ENCODE results near the gene TIE1. TPM values are rescaled to one million over a fixed set of nuclear protein-coding genes. Genes with fewer than 3 reads are reported as not detected.

Gene TIE1
- total and polyA plus RNA-seq, 9 of the 15 experiments (the other 6 are each of a cell fraction or from before 2014, with no cell fraction given), result 0.07 to 0.49 (median 0.14) TPM; not detected in 4

- BruUV-seq (replicated peaks), result no TSS peak
- TF ChIP-seq CEBPB (tag; IDR thresholded peaks at IDR 0.05) (no peak), ZNF583 (CRISPR knock-in tag; IDR thresholded peaks at IDR 0.05) (no peak), ZNF224 (CRISPR knock-in tag; IDR thresholded peaks at IDR 0.05) (no peak), ZNF184 (CRISPR knock-in tag; IDR thresholded peaks at IDR 0.05) (no peak), TGIF2 (CRISPR knock-in tag; IDR thresholded peaks at IDR 0.05) (no peak), SAFB2 (IDR thresholded peaks at IDR 0.05; ENCODE audit: borderline replicate concordance, low read depth, low read length, severe bottlenecking) (no peak), SAFB (IDR thresholded peaks at IDR 0.05; ENCODE audit: borderline replicate concordance, low read depth, low read length) (no peak), ZNF707 (CRISPR knock-in tag; conservative IDR thresholded peaks at IDR 0.05) (no peak), ZBTB1 (CRISPR knock-in tag; IDR thresholded peaks at IDR 0.05; ENCODE audit: borderline replicate concordance, low read depth) (no peak)
- TF ChIP-seq, protein P1, sequence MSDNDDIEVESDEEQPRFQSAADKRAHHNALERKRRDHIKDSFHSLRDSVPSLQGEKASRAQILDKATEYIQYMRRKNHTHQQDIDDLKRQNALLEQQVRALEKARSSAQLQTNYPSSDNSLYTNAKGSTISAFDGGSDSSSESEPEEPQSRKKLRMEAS (CRISPR knock-in tag; IDR thresholded peaks at IDR 0.05), result no peak
- TF ChIP-seq, protein P2, sequence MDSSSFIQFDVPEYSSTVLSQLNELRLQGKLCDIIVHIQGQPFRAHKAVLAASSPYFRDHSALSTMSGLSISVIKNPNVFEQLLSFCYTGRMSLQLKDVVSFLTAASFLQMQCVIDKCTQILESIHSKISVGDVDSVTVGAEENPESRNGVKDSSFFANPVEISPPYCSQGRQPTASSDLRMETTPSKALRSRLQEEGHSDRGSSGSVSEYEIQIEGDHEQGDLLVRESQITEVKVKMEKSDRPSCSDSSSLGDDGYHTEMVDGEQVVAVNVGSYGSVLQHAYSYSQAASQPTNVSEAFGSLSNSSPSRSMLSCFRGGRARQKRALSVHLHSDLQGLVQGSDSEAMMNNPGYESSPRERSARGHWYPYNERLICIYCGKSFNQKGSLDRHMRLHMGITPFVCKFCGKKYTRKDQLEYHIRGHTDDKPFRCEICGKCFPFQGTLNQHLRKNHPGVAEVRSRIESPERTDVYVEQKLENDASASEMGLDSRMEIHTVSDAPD (CRISPR knock-in tag; IDR thresholded peaks at IDR 0.05), result no peak
- TF ChIP-seq, protein P3, sequence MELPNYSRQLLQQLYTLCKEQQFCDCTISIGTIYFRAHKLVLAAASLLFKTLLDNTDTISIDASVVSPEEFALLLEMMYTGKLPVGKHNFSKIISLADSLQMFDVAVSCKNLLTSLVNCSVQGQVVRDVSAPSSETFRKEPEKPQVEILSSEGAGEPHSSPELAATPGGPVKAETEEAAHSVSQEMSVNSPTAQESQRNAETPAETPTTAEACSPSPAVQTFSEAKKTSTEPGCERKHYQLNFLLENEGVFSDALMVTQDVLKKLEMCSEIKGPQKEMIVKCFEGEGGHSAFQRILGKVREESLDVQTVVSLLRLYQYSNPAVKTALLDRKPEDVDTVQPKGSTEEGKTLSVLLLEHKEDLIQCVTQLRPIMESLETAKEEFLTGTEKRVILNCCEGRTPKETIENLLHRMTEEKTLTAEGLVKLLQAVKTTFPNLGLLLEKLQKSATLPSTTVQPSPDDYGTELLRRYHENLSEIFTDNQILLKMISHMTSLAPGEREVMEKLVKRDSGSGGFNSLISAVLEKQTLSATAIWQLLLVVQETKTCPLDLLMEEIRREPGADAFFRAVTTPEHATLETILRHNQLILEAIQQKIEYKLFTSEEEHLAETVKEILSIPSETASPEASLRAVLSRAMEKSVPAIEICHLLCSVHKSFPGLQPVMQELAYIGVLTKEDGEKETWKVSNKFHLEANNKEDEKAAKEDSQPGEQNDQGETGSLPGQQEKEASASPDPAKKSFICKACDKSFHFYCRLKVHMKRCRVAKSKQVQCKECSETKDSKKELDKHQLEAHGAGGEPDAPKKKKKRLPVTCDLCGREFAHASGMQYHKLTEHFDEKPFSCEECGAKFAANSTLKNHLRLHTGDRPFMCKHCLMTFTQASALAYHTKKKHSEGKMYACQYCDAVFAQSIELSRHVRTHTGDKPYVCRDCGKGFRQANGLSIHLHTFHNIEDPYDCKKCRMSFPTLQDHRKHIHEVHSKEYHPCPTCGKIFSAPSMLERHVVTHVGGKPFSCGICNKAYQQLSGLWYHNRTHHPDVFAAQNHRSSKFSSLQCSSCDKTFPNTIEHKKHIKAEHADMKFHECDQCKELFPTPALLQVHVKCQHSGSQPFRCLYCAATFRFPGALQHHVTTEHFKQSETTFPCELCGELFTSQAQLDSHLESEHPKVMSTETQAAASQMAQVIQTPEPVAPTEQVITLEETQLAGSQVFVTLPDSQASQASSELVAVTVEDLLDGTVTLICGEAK (IDR thresholded peaks at IDR 0.05), result no peak
- TF ChIP-seq, protein P3 (CRISPR knock-in tag; IDR thresholded peaks at IDR 0.05), result no peak
Measured at GRCh38 chr1:43279161-43279560, 21.6 kb upstream of the TIE1 start.

More at GRCh38 chr1:43279161-43279560, 21.6 kb upstream of the TIE1 start:
- Histone ChIP-seq H3K79me2 (ENCODE audit: control insufficient read depth, insufficient read depth, low read length) (no peaks in the 10 kb centered on the region), H2AFZ (ENCODE audit: low read depth, low read length) (no peak overlapping the region), H4K20me1 (replicated peaks; ENCODE audit: control insufficient read depth, insufficient read depth, low read length) (no peaks in the 10 kb centered on the region; the same call in 1 of the 2 replicates), H3K27me3 (ENCODE audit: control insufficient read depth in 2 of 2, insufficient read depth in 2 of 2, low read length in 2 of 2) (peaks cover 46 to 85% of the 10 kb centered on the region in 2 experiments), H3K9me3 (replicated peaks; ENCODE audit: control insufficient read depth, insufficient read depth, low read depth, low read length) (no peaks in the 10 kb centered on the region), H3K27ac (ENCODE audit: extremely low read depth, low read depth, low read length) (no peak overlapping the region), H3K4me1 (replicated peaks in 1 of 2; ENCODE audit: control insufficient read depth in 2 of 2, insufficient read depth in 2 of 2, low read length in 2 of 2) (peaks cover 0 to 6% of the 10 kb centered on the region in 2 experiments; a peak in 3 of 5 replicates), H3K9ac (ENCODE audit: insufficient read depth in 1 of 2, low read depth in 2 of 2, low read length in 2 of 2) (no peak overlapping the region), H3K9me1 (ENCODE audit: control insufficient read depth, insufficient read depth, low read length) (no peaks in the 10 kb centered on the region), H3K4me3 (no peak overlapping the region), H3K36me3 (ENCODE audit: control insufficient read depth, insufficient read depth, low read length) (no peaks in the 10 kb centered on the region), H3K4me2 (ENCODE audit: insufficient read depth, low read length) (no peak overlapping the region)
- DNase-seq (ENCODE audit: extremely low read depth in 1 of 4, low spot score in 3 of 4) (no peak), ATAC-seq (no peak), FAIRE-seq (no peak)
- POLR2A ChIA-PET, result interaction anchor here (1.0 kb wide), 1 partner anchor 14 kb away, joined by 3 read pairs; no protein-coding TSS in a partner anchor
- in situ Hi-C loops (cut with MboI) (no loop called here), intact Hi-C loops (cut with micrococcal nuclease) (no loop called here)
- CTCF ChIA-PET (ENCODE audit: low intra/inter-chr PET ratio), result no interaction called here
- WGBS (ENCODE audit: insufficient coverage, low coverage, missing lambda C conversion rate), result 5% methylated on average over 5 of the region's 5 CpGs
